Measurements from ENCODE around the gene PI4KB. TPM values are rescaled to one million over a fixed set of nuclear protein-coding genes. Genes with fewer than 3 reads are reported as not detected.

Gene PI4KB
- total RNA-seq, 1 experiment from 2014 or later, result 45.1 TPM

DNA sequence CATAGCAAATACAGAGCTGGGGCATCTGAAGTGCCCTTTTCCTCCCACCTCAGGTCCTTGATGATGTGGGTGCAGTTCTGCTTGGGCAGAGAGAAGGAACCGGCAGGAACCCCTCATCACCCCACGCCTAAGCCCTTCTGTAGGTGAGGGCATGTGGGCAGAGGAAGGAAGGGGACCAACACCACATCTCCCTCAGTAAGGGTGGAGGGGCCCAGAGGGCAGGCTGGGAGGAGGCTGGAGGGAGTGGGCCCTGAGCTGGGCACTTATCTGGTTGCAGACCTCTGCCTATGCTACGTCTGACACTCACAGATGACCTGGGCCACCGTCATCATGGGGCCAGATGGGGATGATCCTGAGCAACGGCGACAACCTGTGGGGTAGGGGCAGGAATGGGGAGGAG lies 34.1 kb downstream of the PI4KB start:
- H4K20me1 ChIP-seq (ENCODE audit: insufficient read depth), result no peaks in the 10 kb centered on the region
- ChIA-PET POLR2A (interaction anchor here (1.1 to 1.7 kb wide), 2 partner anchors 10 to 12 kb away, joined by 4 to 7 read pairs; partner anchors contain the start of gene ZNF687), CTCF (no interaction called here), RAD21 (ENCODE audit: low non-redundant PET in 1 of 2, low total read pairs in 2 of 2, uncharacterized antibody in 2 of 2, unreplicated experiment in 2 of 2) (interaction anchor here in 1 of 2 experiments (0.6 kb wide), 1 partner anchor 34 kb away, joined by 3 read pairs; the partner anchor contains the start of gene PI4KB)
- no peaks in the 10 kb centered on the region for H3K4me1 ChIP-seq (ENCODE audit: control insufficient read depth in 1 of 2, insufficient read depth in 2 of 2, low read length in 2 of 2)
- BruUV-seq (replicated peaks), result no TSS peak
- TF ChIP-seq POLR2AphosphoS5 (IDR thresholded peaks at IDR 0.05; ENCODE audit: low read depth, low read length), result no peak
- no peak for TF ChIP-seq JUND (IDR thresholded peaks at IDR 0.05)
- no peak for TF ChIP-seq EZH2phosphoT487 (IDR thresholded peaks at IDR 0.05; ENCODE audit: borderline replicate concordance)
- TF ChIP-seq SP1 (IDR thresholded peaks at IDR 0.05; ENCODE audit: low read depth), result no peak
- TF ChIP-seq, protein P1, sequence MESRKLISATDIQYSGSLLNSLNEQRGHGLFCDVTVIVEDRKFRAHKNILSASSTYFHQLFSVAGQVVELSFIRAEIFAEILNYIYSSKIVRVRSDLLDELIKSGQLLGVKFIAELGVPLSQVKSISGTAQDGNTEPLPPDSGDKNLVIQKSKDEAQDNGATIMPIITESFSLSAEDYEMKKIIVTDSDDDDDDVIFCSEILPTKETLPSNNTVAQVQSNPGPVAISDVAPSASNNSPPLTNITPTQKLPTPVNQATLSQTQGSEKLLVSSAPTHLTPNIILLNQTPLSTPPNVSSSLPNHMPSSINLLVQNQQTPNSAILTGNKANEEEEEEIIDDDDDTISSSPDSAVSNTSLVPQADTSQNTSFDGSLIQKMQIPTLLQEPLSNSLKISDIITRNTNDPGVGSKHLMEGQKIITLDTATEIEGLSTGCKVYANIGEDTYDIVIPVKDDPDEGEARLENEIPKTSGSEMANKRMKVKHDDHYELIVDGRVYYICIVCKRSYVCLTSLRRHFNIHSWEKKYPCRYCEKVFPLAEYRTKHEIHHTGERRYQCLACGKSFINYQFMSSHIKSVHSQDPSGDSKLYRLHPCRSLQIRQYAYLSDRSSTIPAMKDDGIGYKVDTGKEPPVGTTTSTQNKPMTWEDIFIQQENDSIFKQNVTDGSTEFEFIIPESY (IDR thresholded peaks at IDR 0.05; ENCODE audit: extremely low read depth, insufficient replicate concordance, low read length), result no peak
- TF ChIP-seq EZH2 (IDR thresholded peaks at IDR 0.05), result no peak
- TF ChIP-seq YY1 (IDR thresholded peaks at IDR 0.05; ENCODE audit: extremely low read depth, insufficient replicate concordance, low read depth, low read length), result no peak
- TF ChIP-seq TCF7L2 (IDR thresholded peaks at IDR 0.05; ENCODE audit: borderline replicate concordance, extremely low read depth, insufficient read depth, insufficient read length), result no peak
- TF ChIP-seq POLR2A (IDR thresholded peaks at IDR 0.05; ENCODE audit: borderline replicate concordance, extremely low read depth, insufficient read depth, insufficient read length), result no peak
- no peaks in the 10 kb centered on the region for H3K79me2 ChIP-seq (ENCODE audit: insufficient read depth, low read length)
- no peak overlapping the region for H2AFZ ChIP-seq (ENCODE audit: low read depth, low read length, poor library complexity, severe bottlenecking)
- peaks cover 4 to 20% of the 10 kb centered on the region in 2 experiments; a peak in 3 of 4 replicates for H3K36me3 ChIP-seq (ENCODE audit: control insufficient read depth in 1 of 2, insufficient read depth in 2 of 2, low read length in 2 of 2)
- ATAC-seq (no peak), DNase-seq (ENCODE audit: low read depth, low spot score) (no peak)
- no peak overlapping the region for H3K9ac ChIP-seq (ENCODE audit: low read length)
- no peaks in the 10 kb centered on the region for H3K9me2 ChIP-seq (ENCODE audit: insufficient read depth)
- no peak overlapping the region for H3K27ac ChIP-seq (ENCODE audit: low read depth, low read length)
- intact Hi-C loops (cut with micrococcal nuclease), result no loop called here
- no peak overlapping the region for H3K4me2 ChIP-seq (ENCODE audit: low read length)
- H3K4me3 ChIP-seq (replicated peaks in 1 of 2; ENCODE audit: low read depth in 1 of 2, low read length in 2 of 2), result no peak overlapping the region
- no peaks in the 10 kb centered on the region for H3K27me3 ChIP-seq (ENCODE audit: insufficient read depth, low read length)
- H3K9me3 ChIP-seq (ENCODE audit: control insufficient read depth in 1 of 2, insufficient read depth in 1 of 2, low read depth in 1 of 2, low read length in 2 of 2), result no peaks in the 10 kb centered on the region

All from HCT116 (cell line).